Ascending aorta (tissue), 2 donors: Measurements from ENCODE around the gene EGFL8. TPM values are rescaled to one million over a fixed set of nuclear protein-coding genes. Genes with fewer than 3 reads are reported as not detected.

Experiments
- DNase-seq, 2 donors: peaks; one replicate each; pipeline ENCODE4 v3.0.0-alpha.2; 2019; ENCODE audit warnings: low spot score in 2 of 2
- H3K27ac ChIP-seq, 2 donors: fragments of 200-600 bp; sonication (generic); one replicate each; pipeline ENCODE4 v1.5.1; 2016 to 2017; ENCODE audit warnings: mild to moderate bottlenecking in 1 of 2
- H3K27me3 ChIP-seq: fragments of 200-600 bp; sonication (generic); one replicate; pipeline ENCODE4 v1.5.1; 2017
- H3K36me3 ChIP-seq, 2 donors: fragments of 200-600 bp; sonication (generic); one replicate each; pipeline ENCODE4 v1.5.1; 2016
- H3K4me1 ChIP-seq, 2 donors: fragments of 200-600 bp; sonication (generic); one replicate each; pipeline ENCODE4 v1.5.1; 2016 to 2017; ENCODE audit warnings: mild to moderate bottlenecking in 1 of 2
- H3K4me3 ChIP-seq, 2 donors: fragments of 200-600 bp; sonication (generic); one replicate each; pipeline ENCODE4 v1.5.1; 2016 to 2017; ENCODE audit warnings: mild to moderate bottlenecking in 1 of 2
- H3K9me3 ChIP-seq, 2 donors: fragments of 200-600 bp; sonication (generic); one replicate each; pipeline ENCODE4 v1.5.1; 2016
- CTCF ChIP-seq, 3 experiments: fragments of 200-600 bp in 2 of 3; fragments of 450-650 bp in 1 of 3; sonication (generic) in 2 of 3; IDR thresholded peaks; one replicate each; pipeline ENCODE4 v1.5.1; 2016 to 2019; ENCODE audit warnings: antibody characterized with exemption in 3 of 3, mild to moderate bottlenecking in 1 of 3, moderate library complexity in 1 of 3
- intact Hi-C: fragments of 100-400 bp; cut with DNase I; formaldehyde crosslinking; loops from one replicate; pipeline ENCODE4 v1.15.1; 2023
- total RNA-seq: library from RNA; depleted of rRNA; stranded (reverse); fragments of >200 nt; gene quantifications from one replicate; pipeline ENCODE4 v1.1.0, GENCODE V29; 2016

The EGFL8 gene
- total RNA-seq, 1 donor from 2014 or later = 9.4 TPM

GRCh38 chr6:32153564-32154513 is 10.6 kb upstream of the EGFL8 start, which contains the start of gene PPT2:
Gene PPT2 (plus strand): TSS chr6:32154141. CDS start chr6:32154595, 454 bp downstream.
- TF ChIP-seq CTCF (IDR thresholded peaks at IDR 0.05) = peak in 1 of 3 experiments; percentile 21
- Histone ChIP-seq H3K36me3 (peaks cover 25 to 29% of the 10 kb centered on the region in 2 donors), H3K4me1 (peaks cover 12 to 27% of the 10 kb centered on the region in 2 donors), H3K27me3 (no peaks in the 10 kb centered on the region), H3K27ac (peak within 1 kb of the TSS; percentile 90 to 96), H3K9me3 (no peaks in the 10 kb centered on the region), H3K4me3 (peak within 1 kb of the TSS; percentile 79 to 86)
- intact Hi-C loops = loop anchor here (1.0 to 10.0 kb wide), 8 partner anchors 22 to 419 kb away; partner anchors contain the start of genes AGPAT1, CLIC1, FKBPL and NELFE
- peak; percentile 70 to 96 for DNase-seq

- intact Hi-C loops = loop anchor here (1.0 to 10.0 kb wide), 6 partner anchors 35 to 420 kb away; partner anchors contain the start of genes CLIC1, NELFE and SKIC2
- peak in 1 of 2 donors; percentile 84 for DNase-seq
- no peaks in the 10 kb centered on the region for H3K9me3 ChIP-seq
- TF ChIP-seq CTCF (IDR thresholded peaks at IDR 0.05) = peak; percentile 45 to 74 (median 72)
- no peaks in the 10 kb centered on the region for H3K27me3 ChIP-seq
- H3K27ac ChIP-seq = peak overlapping the region; percentile 90 to 96
- peak overlapping the region; percentile 79 to 86 for H3K4me3 ChIP-seq
- peaks cover 21 to 24% of the 10 kb centered on the region in 2 donors for H3K36me3 ChIP-seq
- H3K4me1 ChIP-seq = peaks cover 12 to 27% of the 10 kb centered on the region in 2 donors
Measured at GRCh38 chr6:32154514-32155161, 9.8 kb upstream of the EGFL8 start.

GRCh38 chr6:32156891-32157290 is 7.5 kb upstream of the EGFL8 start:
- intact Hi-C loops = loop anchor here (10.0 kb wide), 2 partner anchors 112 to 422 kb away; partner anchors contain the start of gene CLIC1
- no peak for DNase-seq
- no peak for TF ChIP-seq CTCF (IDR thresholded peaks at IDR 0.05)
- Histone ChIP-seq H3K36me3 (peaks cover 24 to 25% of the 10 kb centered on the region in 2 donors), H3K9me3 (no peaks in the 10 kb centered on the region), H3K4me3 (no peak overlapping the region), H3K4me1 (peaks cover 4 to 18% of the 10 kb centered on the region in 2 donors), H3K27me3 (no peaks in the 10 kb centered on the region), H3K27ac (no peak overlapping the region)

- Histone ChIP-seq H3K27ac (no peak overlapping the region), H3K9me3 (no peaks in the 10 kb centered on the region), H3K27me3 (no peaks in the 10 kb centered on the region), H3K4me1 (peaks cover 4 to 9% of the 10 kb centered on the region in 2 donors), H3K4me3 (no peak overlapping the region), H3K36me3 (peaks cover 29 to 32% of the 10 kb centered on the region in 2 donors)
- TF ChIP-seq CTCF (IDR thresholded peaks at IDR 0.05) = no peak
- intact Hi-C loops = loop anchor here (10.0 kb wide), 2 partner anchors 113 to 423 kb away; partner anchors contain the start of gene CLIC1
- DNase-seq = no peak
Measured at GRCh38 chr6:32158052-32158451, 6.3 kb upstream of the EGFL8 start.

GRCh38 chr6:32163559-32164258 is 686 bp upstream of the EGFL8 start:
- TF ChIP-seq CTCF (IDR thresholded peaks at IDR 0.05) = no peak
- H3K27ac ChIP-seq = peak overlapping the region; percentile 4 to 18
- intact Hi-C loops = no loop called here
- H3K9me3 ChIP-seq = no peaks in the 10 kb centered on the region
- H3K4me3 ChIP-seq = no peak overlapping the region
- no peaks in the 10 kb centered on the region for H3K27me3 ChIP-seq
- DNase-seq = no peak
- H3K4me1 ChIP-seq = no peaks in the 10 kb centered on the region
- peaks cover 48 to 55% of the 10 kb centered on the region in 2 donors for H3K36me3 ChIP-seq
